ENCODE measurements around the gene HMX2.

HMX2 gene

GRCh38 chr10:123143825-123144168 is 4.1 kb upstream of the HMX2 start:
- TF ChIP-seq CTCF (IDR thresholded peaks at IDR 0.05; ENCODE audit: low read depth, low read length): no peak
- no peak overlapping the region for H3K4me3 ChIP-seq (replicated peaks in 1 of 2; ENCODE audit: low read depth in 2 of 2, low read length in 2 of 2)
- DNase-seq (ENCODE audit: low read depth in 2 of 2): no peak

- no peak overlapping the region for H3K4me3 ChIP-seq (replicated peaks in 1 of 2; ENCODE audit: low read depth in 2 of 2, low read length in 2 of 2)
- TF ChIP-seq CTCF (IDR thresholded peaks at IDR 0.05; ENCODE audit: low read depth, low read length): no peak
- DNase-seq (ENCODE audit: low read depth in 2 of 2): no peak
Measured at GRCh38 chr10:123144697-123145541, 3.0 kb upstream of the HMX2 start.

GRCh38 chr10:123145542-123146012 is 2.4 kb upstream of the HMX2 start:
- TF ChIP-seq CTCF (IDR thresholded peaks at IDR 0.05; ENCODE audit: low read depth, low read length): no peak
- no peak for DNase-seq (ENCODE audit: low read depth in 2 of 2)

GRCh38 chr10:123146013-123146893 is 1.7 kb upstream of the HMX2 start:
- no peak overlapping the region for H3K4me3 ChIP-seq (replicated peaks in 1 of 2; ENCODE audit: low read depth in 2 of 2, low read length in 2 of 2)
- no peak for DNase-seq (ENCODE audit: low read depth in 2 of 2)
- TF ChIP-seq CTCF (IDR thresholded peaks at IDR 0.05; ENCODE audit: low read depth, low read length): no peak

More at GRCh38 chr10:123145542-123146012, 2.4 kb upstream of the HMX2 start:
- no peak overlapping the region for H3K4me3 ChIP-seq (replicated peaks in 1 of 2; ENCODE audit: low read depth in 2 of 2, low read length in 2 of 2)

GRCh38 chr10:123146894-123147634 is 872 bp upstream of the HMX2 start:
- no peak overlapping the region for H3K4me3 ChIP-seq (replicated peaks in 1 of 2; ENCODE audit: low read depth in 2 of 2, low read length in 2 of 2)
- TF ChIP-seq CTCF (IDR thresholded peaks at IDR 0.05; ENCODE audit: low read depth, low read length): no peak
- no peak for DNase-seq (ENCODE audit: low read depth in 2 of 2)

- TF ChIP-seq CTCF (IDR thresholded peaks at IDR 0.05; ENCODE audit: low read depth, low read length): no peak
- DNase-seq (ENCODE audit: low read depth in 2 of 2): no peak
- no peak overlapping the region for H3K4me3 ChIP-seq (replicated peaks in 1 of 2; ENCODE audit: low read depth in 2 of 2, low read length in 2 of 2)
Measured at GRCh38 chr10:123148414-123149161, 652 bp downstream of the HMX2 start.
